Measurements from ENCODE around the gene KIF3B. TPM values are rescaled to one million over a fixed set of nuclear protein-coding genes. Genes with fewer than 3 reads are reported as not detected.

The KIF3B gene
- total and polyA plus RNA-seq, 2 of the 13 experiments (the other 11 are each of a cell fraction or from before 2014, with no cell fraction given), result 23.6 to 28.8 TPM

DNA sequence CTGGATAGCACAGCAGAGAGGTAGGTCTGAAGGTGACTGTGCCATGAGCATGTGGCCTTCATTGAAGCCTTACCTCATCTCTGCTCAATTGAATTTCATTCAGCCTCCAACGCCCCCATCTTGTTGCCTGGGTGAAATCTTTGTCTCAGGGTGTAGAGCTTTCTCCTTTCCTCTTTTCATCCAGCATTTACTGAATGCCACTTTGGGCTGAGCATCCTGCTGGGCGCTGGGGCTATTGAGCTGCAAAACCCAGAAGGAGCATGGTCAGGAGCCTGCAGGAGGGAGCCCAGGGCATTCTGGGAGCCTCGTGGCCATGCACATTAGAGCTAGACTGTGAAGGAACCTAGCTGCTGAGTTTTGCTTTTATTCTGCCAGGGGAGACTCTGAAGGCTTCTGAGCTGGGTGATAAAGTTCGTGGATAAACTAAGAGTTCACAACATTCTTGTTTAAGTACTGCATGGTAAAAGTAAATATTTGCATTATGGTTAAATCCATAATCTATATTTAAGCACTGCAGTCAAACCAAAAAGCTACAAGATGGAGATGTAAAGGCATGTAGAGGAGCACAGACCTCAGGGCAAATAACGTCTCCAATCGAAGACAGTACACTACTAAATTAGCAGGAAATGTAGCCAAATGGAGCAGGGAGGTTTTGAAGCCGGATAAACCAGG, 67.5 kb downstream of the KIF3B start (continued):
- TF ChIP-seq ZNF510 (CRISPR knock-in tag; IDR thresholded peaks at IDR 0.05; ENCODE audit: low read depth) (no peak), ZNF260 (CRISPR knock-in tag; IDR thresholded peaks at IDR 0.05; ENCODE audit: borderline replicate concordance, low read depth) (no peak), IKZF4 (CRISPR knock-in tag; IDR thresholded peaks at IDR 0.05; ENCODE audit: borderline replicate concordance, low read depth, not compliant biosample characterization) (peak; percentile 40), ZBTB3 (CRISPR knock-in tag; IDR thresholded peaks at IDR 0.05; ENCODE audit: borderline replicate concordance, low read depth) (no peak), ZNF607 (CRISPR knock-in tag; IDR thresholded peaks at IDR 0.05; ENCODE audit: borderline replicate concordance) (peak; percentile 74; the same call in 1 of the 2 replicates), NCOA1 (CRISPR knock-in tag; IDR thresholded peaks at IDR 0.05) (no peak), KMT2B (CRISPR knock-in tag; IDR thresholded peaks at IDR 0.05) (0 out of 2 replicates have a peak, but pooled peaks have one; percentile 52), KAT2B (IDR thresholded peaks at IDR 0.05; ENCODE audit: borderline replicate concordance, low read depth, low read length) (peak; percentile 53; the same call in 1 of the 2 replicates), ZNF263 (CRISPR knock-in tag; IDR thresholded peaks at IDR 0.05) (0 out of 2 replicates have a peak, but pooled peaks have one; percentile 18), ZNF644 (CRISPR knock-in tag; IDR thresholded peaks at IDR 0.05; ENCODE audit: low read depth) (no peak), KDM2A (CRISPR knock-in tag; IDR thresholded peaks at IDR 0.05; ENCODE audit: borderline replicate concordance, low read depth) (peak; percentile 43; the same call in 1 of the 2 replicates)
- TF ChIP-seq, protein P1, sequence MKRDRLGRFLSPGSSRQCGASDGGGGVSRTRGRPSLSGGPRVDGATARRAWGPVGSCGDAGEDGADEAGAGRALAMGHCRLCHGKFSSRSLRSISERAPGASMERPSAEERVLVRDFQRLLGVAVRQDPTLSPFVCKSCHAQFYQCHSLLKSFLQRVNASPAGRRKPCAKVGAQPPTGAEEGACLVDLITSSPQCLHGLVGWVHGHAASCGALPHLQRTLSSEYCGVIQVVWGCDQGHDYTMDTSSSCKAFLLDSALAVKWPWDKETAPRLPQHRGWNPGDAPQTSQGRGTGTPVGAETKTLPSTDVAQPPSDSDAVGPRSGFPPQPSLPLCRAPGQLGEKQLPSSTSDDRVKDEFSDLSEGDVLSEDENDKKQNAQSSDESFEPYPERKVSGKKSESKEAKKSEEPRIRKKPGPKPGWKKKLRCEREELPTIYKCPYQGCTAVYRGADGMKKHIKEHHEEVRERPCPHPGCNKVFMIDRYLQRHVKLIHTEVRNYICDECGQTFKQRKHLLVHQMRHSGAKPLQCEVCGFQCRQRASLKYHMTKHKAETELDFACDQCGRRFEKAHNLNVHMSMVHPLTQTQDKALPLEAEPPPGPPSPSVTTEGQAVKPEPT (CRISPR knock-in tag; IDR thresholded peaks at IDR 0.05; ENCODE audit: low read depth), result 0 out of 2 replicates have a peak, but pooled peaks have one; percentile 36
- TF ChIP-seq, protein P2, sequence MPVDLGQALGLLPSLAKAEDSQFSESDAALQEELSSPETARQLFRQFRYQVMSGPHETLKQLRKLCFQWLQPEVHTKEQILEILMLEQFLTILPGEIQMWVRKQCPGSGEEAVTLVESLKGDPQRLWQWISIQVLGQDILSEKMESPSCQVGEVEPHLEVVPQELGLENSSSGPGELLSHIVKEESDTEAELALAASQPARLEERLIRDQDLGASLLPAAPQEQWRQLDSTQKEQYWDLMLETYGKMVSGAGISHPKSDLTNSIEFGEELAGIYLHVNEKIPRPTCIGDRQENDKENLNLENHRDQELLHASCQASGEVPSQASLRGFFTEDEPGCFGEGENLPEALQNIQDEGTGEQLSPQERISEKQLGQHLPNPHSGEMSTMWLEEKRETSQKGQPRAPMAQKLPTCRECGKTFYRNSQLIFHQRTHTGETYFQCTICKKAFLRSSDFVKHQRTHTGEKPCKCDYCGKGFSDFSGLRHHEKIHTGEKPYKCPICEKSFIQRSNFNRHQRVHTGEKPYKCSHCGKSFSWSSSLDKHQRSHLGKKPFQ (CRISPR knock-in tag; IDR thresholded peaks at IDR 0.05; ENCODE audit: insufficient replicate concordance), result peak; percentile 17
- TF ChIP-seq, protein P3, sequence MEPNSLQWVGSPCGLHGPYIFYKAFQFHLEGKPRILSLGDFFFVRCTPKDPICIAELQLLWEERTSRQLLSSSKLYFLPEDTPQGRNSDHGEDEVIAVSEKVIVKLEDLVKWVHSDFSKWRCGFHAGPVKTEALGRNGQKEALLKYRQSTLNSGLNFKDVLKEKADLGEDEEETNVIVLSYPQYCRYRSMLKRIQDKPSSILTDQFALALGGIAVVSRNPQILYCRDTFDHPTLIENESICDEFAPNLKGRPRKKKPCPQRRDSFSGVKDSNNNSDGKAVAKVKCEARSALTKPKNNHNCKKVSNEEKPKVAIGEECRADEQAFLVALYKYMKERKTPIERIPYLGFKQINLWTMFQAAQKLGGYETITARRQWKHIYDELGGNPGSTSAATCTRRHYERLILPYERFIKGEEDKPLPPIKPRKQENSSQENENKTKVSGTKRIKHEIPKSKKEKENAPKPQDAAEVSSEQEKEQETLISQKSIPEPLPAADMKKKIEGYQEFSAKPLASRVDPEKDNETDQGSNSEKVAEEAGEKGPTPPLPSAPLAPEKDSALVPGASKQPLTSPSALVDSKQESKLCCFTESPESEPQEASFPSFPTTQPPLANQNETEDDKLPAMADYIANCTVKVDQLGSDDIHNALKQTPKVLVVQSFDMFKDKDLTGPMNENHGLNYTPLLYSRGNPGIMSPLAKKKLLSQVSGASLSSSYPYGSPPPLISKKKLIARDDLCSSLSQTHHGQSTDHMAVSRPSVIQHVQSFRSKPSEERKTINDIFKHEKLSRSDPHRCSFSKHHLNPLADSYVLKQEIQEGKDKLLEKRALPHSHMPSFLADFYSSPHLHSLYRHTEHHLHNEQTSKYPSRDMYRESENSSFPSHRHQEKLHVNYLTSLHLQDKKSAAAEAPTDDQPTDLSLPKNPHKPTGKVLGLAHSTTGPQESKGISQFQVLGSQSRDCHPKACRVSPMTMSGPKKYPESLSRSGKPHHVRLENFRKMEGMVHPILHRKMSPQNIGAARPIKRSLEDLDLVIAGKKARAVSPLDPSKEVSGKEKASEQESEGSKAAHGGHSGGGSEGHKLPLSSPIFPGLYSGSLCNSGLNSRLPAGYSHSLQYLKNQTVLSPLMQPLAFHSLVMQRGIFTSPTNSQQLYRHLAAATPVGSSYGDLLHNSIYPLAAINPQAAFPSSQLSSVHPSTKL (CRISPR knock-in tag; IDR thresholded peaks at IDR 0.05), result peak; percentile 65
- TF ChIP-seq, protein P4, sequence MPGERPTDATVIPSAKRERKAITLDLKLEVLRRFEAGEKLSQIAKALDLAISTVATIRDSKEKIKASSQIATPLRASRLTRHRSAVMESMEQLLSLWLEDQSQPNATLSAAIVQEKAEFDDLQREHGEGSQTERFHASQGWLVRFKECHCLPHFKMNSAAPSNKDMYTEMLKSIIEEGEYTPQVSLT (CRISPR knock-in tag; IDR thresholded peaks at IDR 0.05; ENCODE audit: borderline replicate concordance, low read depth), result peak; percentile 86; the same call in 1 of the 2 replicates
- TF ChIP-seq, protein P5, sequence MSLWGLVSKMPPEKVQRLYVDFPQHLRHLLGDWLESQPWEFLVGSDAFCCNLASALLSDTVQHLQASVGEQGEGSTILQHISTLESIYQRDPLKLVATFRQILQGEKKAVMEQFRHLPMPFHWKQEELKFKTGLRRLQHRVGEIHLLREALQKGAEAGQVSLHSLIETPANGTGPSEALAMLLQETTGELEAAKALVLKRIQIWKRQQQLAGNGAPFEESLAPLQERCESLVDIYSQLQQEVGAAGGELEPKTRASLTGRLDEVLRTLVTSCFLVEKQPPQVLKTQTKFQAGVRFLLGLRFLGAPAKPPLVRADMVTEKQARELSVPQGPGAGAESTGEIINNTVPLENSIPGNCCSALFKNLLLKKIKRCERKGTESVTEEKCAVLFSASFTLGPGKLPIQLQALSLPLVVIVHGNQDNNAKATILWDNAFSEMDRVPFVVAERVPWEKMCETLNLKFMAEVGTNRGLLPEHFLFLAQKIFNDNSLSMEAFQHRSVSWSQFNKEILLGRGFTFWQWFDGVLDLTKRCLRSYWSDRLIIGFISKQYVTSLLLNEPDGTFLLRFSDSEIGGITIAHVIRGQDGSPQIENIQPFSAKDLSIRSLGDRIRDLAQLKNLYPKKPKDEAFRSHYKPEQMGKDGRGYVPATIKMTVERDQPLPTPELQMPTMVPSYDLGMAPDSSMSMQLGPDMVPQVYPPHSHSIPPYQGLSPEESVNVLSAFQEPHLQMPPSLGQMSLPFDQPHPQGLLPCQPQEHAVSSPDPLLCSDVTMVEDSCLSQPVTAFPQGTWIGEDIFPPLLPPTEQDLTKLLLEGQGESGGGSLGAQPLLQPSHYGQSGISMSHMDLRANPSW (CRISPR knock-in tag; IDR thresholded peaks at IDR 0.05; ENCODE audit: borderline replicate concordance), result no peak
